NCI-H510A (cell line): ENCODE results near the gene FAM222A.

Experiments used
- DNase-seq: peaks from one replicate; lab custom pipeline; 2025; lab: John Stamatoyannopoulos, UW

The FAM222A gene

GRCh38 chr12:109773384-109774011, 59.9 kb downstream of the FAM222A start:
- DNase-seq = no peak

GRCh38 chr12:109775172-109775881, 61.7 kb downstream of the FAM222A start:
- peak; percentile 24 for DNase-seq

GRCh38 chr12:109776624-109777023, 63.0 kb downstream of the FAM222A start:
- DNase-seq = no peak

- peak; percentile 26 for DNase-seq
Observed at GRCh38 chr12:109777544-109777943, 63.9 kb downstream of the FAM222A start.

- DNase-seq = no peak
Observed at GRCh38 chr12:109778684-109779083, 65.1 kb downstream of the FAM222A start.

GRCh38 chr12:109779382-109779781, 65.8 kb downstream of the FAM222A start:
- no peak for DNase-seq

- no peak for DNase-seq
Observed at GRCh38 chr12:109781668-109782325, 68.2 kb downstream of the FAM222A start.

- no peak for DNase-seq
Observed at GRCh38 chr12:109782326-109782703, 68.7 kb downstream of the FAM222A start.

- no peak for DNase-seq
Observed at GRCh38 chr12:109783135-109783964, 69.7 kb downstream of the FAM222A start.

- DNase-seq = no peak
Observed at GRCh38 chr12:109783965-109784244, 70.3 kb downstream of the FAM222A start.

- DNase-seq = no peak
Observed at GRCh38 chr12:109785854-109786253, 72.2 kb downstream of the FAM222A start.

- DNase-seq = no peak
Observed at GRCh38 chr12:109786799-109787198, 73.2 kb downstream of the FAM222A start.

- DNase-seq = no peak
Observed at GRCh38 chr12:109789526-109790048, 76.0 kb downstream of the FAM222A start.

- no peak for DNase-seq
Observed at GRCh38 chr12:109792992-109793391, 79.4 kb downstream of the FAM222A start.

GRCh38 chr12:109793411-109793810, 79.8 kb downstream of the FAM222A start:
- DNase-seq = no peak

GRCh38 chr12:109793826-109794501, 80.3 kb downstream of the FAM222A start:
- no peak for DNase-seq

- no peak for DNase-seq
Observed at GRCh38 chr12:109795023-109795422, 81.4 kb downstream of the FAM222A start.

- DNase-seq = no peak
Observed at GRCh38 chr12:109796057-109796456, 82.4 kb downstream of the FAM222A start.

- DNase-seq = no peak
Observed at GRCh38 chr12:109797905-109798669, 84.5 kb downstream of the FAM222A start.

- no peak for DNase-seq
Observed at GRCh38 chr12:109798691-109799090, 85.1 kb downstream of the FAM222A start.

GRCh38 chr12:109800536-109800935, 86.9 kb downstream of the FAM222A start:
- no peak for DNase-seq
